ENCODE data around the gene SKOR1.

GRCh38 chr15:67843092-67843501, 17.8 kb downstream of the SKOR1 start:
- TF ChIP-seq EZH2 (IDR thresholded peaks at IDR 0.05; ENCODE audit: insufficient read depth, poor library complexity, severe bottlenecking) (no peak), EZH2phosphoT487 (IDR thresholded peaks at IDR 0.05; ENCODE audit: insufficient read depth, low read depth) (no peak)

All from GM23248 (cell line).